T47D (cell line): ENCODE measurements around the gene GABRB2.

Source experiments
- DNase-seq, 2 experiments: peaks; one replicate each; pipeline versions ENCODE4 v3.0.0 to v3.0.0-alpha.2; 2011 to 2012; ENCODE audit warnings: low read depth in 1 of 2, low spot score in 1 of 2
- JUND ChIP-seq: IDR thresholded peaks from 2 replicates; pipeline ENCODE4 v1.6.1; 2012; ENCODE audit warnings: low read depth
- in situ Hi-C: cut with HindIII; loops from 2 replicates; pipeline ENCODE4 v1.10.0; 2016; ENCODE audit warnings: low sequenced_read_pairs, low pct_unique_long_range_greater_than_20kb

Gene GABRB2

GRCh38 chr5:161369022-161369421 is 177.5 kb downstream of the GABRB2 start:
- no peak for TF ChIP-seq JUND
- no peak for DNase-seq
- in situ Hi-C loops, result no loop called here

- no peak for DNase-seq
- in situ Hi-C loops, result no loop called here
These were observed 188.1 kb downstream of the GABRB2 start for GRCh38 chr5:161358446-161358845.

GRCh38 chr5:161344234-161344633 is 202.3 kb downstream of the GABRB2 start:
- no peak for TF ChIP-seq JUND
- no peak for DNase-seq
- in situ Hi-C loops, result no loop called here

More at GRCh38 chr5:161358446-161358845, 188.1 kb downstream of the GABRB2 start:
- TF ChIP-seq JUND, result no peak

- in situ Hi-C loops, result no loop called here
- no peak for DNase-seq
- no peak for TF ChIP-seq JUND
These were observed 203.6 kb downstream of the GABRB2 start for GRCh38 chr5:161342886-161343285.

- DNase-seq, result no peak
- no peak for TF ChIP-seq JUND
- in situ Hi-C loops, result no loop called here
These were observed 206.5 kb downstream of the GABRB2 start for GRCh38 chr5:161340012-161340411.

- in situ Hi-C loops, result no loop called here
- no peak for TF ChIP-seq JUND
- DNase-seq, result no peak
These were observed 213.2 kb downstream of the GABRB2 start for GRCh38 chr5:161333194-161333880.

GRCh38 chr5:161332343-161332742 is 214.2 kb downstream of the GABRB2 start:
- TF ChIP-seq JUND, result no peak
- in situ Hi-C loops, result no loop called here

GRCh38 chr5:161314033-161314432 is 232.5 kb downstream of the GABRB2 start:
- DNase-seq, result no peak
- TF ChIP-seq JUND, result no peak
- in situ Hi-C loops, result no loop called here

More at GRCh38 chr5:161332343-161332742, 214.2 kb downstream of the GABRB2 start:
- no peak for DNase-seq

GRCh38 chr5:161312882-161313281 is 233.6 kb downstream of the GABRB2 start:
- DNase-seq, result no peak
- no peak for TF ChIP-seq JUND
- in situ Hi-C loops, result no loop called here

GRCh38 chr5:161311965-161312364 is 234.6 kb downstream of the GABRB2 start:
- no peak for TF ChIP-seq JUND
- DNase-seq, result no peak
- in situ Hi-C loops, result no loop called here

GRCh38 chr5:161311146-161311708 is 235.3 kb downstream of the GABRB2 start:
- in situ Hi-C loops, result no loop called here
- no peak for TF ChIP-seq JUND
- DNase-seq, result no peak

- no peak for DNase-seq
- in situ Hi-C loops, result no loop called here
- no peak for TF ChIP-seq JUND
These were observed 240.1 kb downstream of the GABRB2 start for GRCh38 chr5:161306351-161306995.

GRCh38 chr5:161305601-161306000 is 240.9 kb downstream of the GABRB2 start:
- in situ Hi-C loops, result no loop called here
- TF ChIP-seq JUND, result no peak
- DNase-seq, result no peak
